Measurements from ENCODE around the gene SMIM30. TPM values are rescaled to one million over a fixed set of nuclear protein-coding genes. Genes with fewer than 3 reads are reported as not detected.

Gene SMIM30
- total RNA-seq, 1 experiment from 2014 or later = 98.1 TPM

Other genes starting within 250 kb of the SMIM30 start
- gene GPR85, start 31.7 kb downstream of the SMIM30 start, total RNA-seq (2014; rRNA removed; shearing (Covaris generic)) = 0.09 TPM in 1 of 2 replicates, not detected in the other